Epithelial cell of esophagus (primary cell): ENCODE data around the gene GLG1.
A peak's percentile ranks its signal among the peaks of the same experiment; 100 is the strongest.

Experiments
- DNase-seq: peaks from one replicate; pipeline ENCODE4 v3.0.0; 2010; ENCODE audit warnings: low read depth
- H3K4me3 ChIP-seq: 2 replicates; pipeline ENCODE4 v1.5.1; 2011; ENCODE audit warnings: mild to moderate bottlenecking, low read length, control low read depth
- CTCF ChIP-seq: IDR thresholded peaks from 2 replicates; pipeline ENCODE4 v1.5.1; 2011; ENCODE audit warnings: low read depth, mild to moderate bottlenecking, low read length, control low read depth, inconsistent platforms; ENCODE audit not compliant: insufficient read depth; ENCODE audit errors: missing control alignments

The GLG1 gene

GRCh38 chr16:74462361-74462760, 144.6 kb downstream of the GLG1 start:
- no peak for TF ChIP-seq CTCF
- peak; percentile 93 for DNase-seq

DNA sequence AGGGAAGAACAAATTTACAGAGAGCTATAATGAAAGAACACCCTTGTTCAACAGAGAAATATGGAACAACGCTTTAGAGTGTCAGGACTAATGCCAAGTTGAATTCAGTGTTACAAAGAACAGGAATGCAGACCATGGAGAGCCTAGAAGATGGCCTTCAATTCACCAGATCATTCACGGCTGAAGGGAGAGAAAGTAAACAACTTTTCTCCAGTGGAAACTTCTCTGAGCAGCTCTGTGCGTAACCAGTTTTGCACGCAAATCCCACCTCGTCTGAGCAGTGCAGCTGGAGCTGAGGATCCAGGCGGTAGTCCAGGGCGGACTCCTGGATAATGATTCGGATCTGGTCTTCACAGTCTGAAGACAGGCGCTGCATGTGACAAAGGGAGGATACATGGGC, 145.1 kb downstream of the GLG1 start:
- no peak overlapping the region for H3K4me3 ChIP-seq
- no peak for TF ChIP-seq CTCF
- DNase-seq = no peak

More at GRCh38 chr16:74462361-74462760, 144.6 kb downstream of the GLG1 start:
- H3K4me3 ChIP-seq = no peak overlapping the region

DNA sequence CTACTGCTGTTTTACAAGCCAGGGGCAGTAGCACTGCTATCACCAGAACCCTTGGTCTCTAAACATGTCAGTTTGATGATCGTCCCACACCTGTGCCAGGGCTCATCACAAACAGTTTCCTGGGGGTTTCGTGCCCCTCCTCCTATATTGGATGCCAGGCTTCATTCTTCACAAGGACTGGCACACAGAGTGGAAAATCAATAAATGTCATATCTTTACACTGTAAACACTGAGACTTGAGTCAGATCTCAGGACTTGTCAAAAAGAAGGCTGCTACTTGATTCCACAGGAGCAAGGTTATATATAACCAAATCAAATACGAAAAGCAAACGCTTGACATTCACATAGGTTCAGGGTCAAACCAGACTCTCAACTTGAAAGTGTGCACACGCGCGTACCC, 146.4 kb downstream of the GLG1 start:
- DNase-seq = no peak
- H3K4me3 ChIP-seq = no peak overlapping the region
- TF ChIP-seq CTCF = no peak

- no peak for DNase-seq
- H3K4me3 ChIP-seq = no peak overlapping the region
- no peak for TF ChIP-seq CTCF
Observed at GRCh38 chr16:74456290-74456625, 150.7 kb downstream of the GLG1 start.

DNA sequence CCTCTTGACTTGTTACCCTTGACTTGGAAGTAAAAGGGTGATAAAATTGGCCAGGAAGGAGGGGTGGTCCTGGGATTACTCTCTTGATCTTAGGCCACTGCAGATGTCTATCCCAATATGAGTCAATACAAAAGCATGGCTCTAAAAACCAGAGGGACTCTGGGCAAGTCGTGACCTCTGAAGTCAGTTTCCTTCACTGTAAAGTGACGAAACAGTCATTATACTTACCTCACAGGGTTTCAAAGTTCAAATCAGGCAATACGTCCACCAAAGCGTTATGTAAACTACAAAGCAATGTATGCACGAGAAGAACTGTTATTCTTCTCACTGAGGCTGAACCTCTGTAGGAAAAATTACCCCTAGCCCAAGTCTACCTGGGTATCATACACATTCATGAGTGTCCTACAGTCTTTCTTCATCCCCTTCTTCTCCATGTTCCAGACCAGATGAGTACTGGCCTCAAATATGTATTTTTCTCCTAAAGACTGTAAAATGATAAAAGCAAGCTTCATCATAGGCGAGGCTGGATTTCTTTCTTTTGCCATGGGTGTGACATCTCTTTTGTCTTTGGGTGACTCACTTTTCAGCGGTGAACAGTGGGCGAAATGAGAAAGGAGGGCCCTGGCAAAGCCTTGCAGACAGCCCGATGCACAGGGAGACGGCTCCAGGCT, 151.2 kb downstream of the GLG1 start:
- no peak for TF ChIP-seq CTCF
- no peak overlapping the region for H3K4me3 ChIP-seq
- DNase-seq = peak; percentile 82

- DNase-seq = peak; percentile 94
- no peak overlapping the region for H3K4me3 ChIP-seq
- TF ChIP-seq CTCF = no peak
Observed at GRCh38 chr16:74455213-74455612, 151.7 kb downstream of the GLG1 start.

DNA sequence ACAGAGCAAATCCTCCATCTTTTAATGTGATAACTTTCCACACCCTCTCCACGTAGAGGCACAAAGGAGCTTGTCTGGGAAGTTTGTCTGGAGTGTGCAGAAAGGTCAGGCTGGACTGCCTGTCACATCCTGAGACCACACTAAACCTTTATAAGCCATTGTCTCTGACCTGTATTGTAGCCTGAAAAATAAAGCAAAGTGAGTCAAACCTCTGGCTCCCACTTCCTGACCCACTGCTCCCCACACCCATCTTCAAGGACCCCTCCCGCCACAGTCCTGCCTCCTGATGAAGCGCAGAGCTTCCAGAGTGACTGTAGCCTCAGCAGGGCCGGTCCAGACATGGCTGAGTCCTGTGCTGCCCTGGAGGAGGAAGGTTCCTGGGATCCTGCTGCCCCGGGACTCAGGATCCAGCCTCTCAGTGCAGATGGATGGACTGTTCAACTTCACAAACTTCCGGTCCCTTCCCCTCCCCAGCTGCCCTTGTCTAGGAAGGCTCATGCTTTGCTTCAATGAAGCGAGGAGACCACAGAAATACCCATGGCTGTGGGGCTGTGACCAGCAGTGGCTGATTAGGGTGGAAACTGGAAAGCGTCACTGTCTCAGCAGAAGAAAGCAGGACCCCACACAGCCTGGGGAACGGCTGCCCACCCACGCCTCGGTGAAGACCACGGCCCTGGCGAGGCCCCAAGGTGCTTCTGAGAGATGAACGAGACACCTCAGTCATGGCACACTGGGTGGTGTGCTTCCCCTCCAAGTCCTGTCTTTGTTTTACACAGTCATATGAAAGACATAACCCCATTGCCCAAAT, 154.8 kb downstream of the GLG1 start:
- no peak for DNase-seq
- no peak overlapping the region for H3K4me3 ChIP-seq
- no peak for TF ChIP-seq CTCF
